Sigmoid colon (tissue), 4 donors: ENCODE data around the gene NDUFS1.

ENCODE experiments used
- CTCF ChIP-seq, 4 experiments: fragments of 450-650 bp in 3 of 4; fragments of 200-600 bp in 1 of 4; IDR thresholded peaks; one replicate each; pipeline ENCODE4 v1.5.1; 2016 to 2019; ENCODE audit warnings: antibody characterized with exemption in 4 of 4, mild to moderate bottlenecking in 3 of 4, moderate library complexity in 2 of 4
- EP300 ChIP-seq, 4 donors: sonication (generic); formaldehyde crosslinking; IDR thresholded peaks; one replicate each; pipeline ENCODE4 v1.6.1; 2017; ENCODE audit warnings: antibody characterized with exemption in 4 of 4
- POLR2A ChIP-seq, 2 donors: fragments of 450-650 bp; IDR thresholded peaks; one replicate each; pipeline ENCODE4 v1.6.1; 2016; ENCODE audit warnings: antibody characterized with exemption in 2 of 2, mild to moderate bottlenecking in 2 of 2, moderate library complexity in 2 of 2

- TF ChIP-seq POLR2A (IDR thresholded peaks at IDR 0.05) = no peak
- TF ChIP-seq CTCF (IDR thresholded peaks at IDR 0.05) = no peak
- no peak for TF ChIP-seq EP300 (IDR thresholded peaks at IDR 0.05)
These were observed 63.5 kb downstream of the NDUFS1 start for GRCh38 chr2:206095536-206096332.
